ENCODE measurements around the gene ATXN1. TPM values are rescaled to one million over a fixed set of nuclear protein-coding genes. Genes with fewer than 3 reads are reported as not detected.

ATXN1 gene
- total RNA-seq, 1 experiment from 2014 or later: 25.6 TPM

- intact Hi-C loops (cut with micrococcal nuclease; ENCODE audit: unreplicated experiment): no loop called here
- H3K36me3 ChIP-seq (ENCODE audit: insufficient read depth, low read length, poor library complexity, severe bottlenecking): no peaks in the 10 kb centered on the region
Observed at GRCh38 chr6:16658348-16659034, 102.8 kb downstream of the ATXN1 start.

GRCh38 chr6:16657768-16658167 lies 103.5 kb downstream of the ATXN1 start:
- ChIA-PET CTCF (no interaction called here), POLR2A (ENCODE audit: low non-redundant PET) (no interaction called here)
- no peaks in the 10 kb centered on the region for H3K9me3 ChIP-seq (ENCODE audit: low read depth, low read length, poor library complexity, severe bottlenecking)
- no peak overlapping the region for H3K4me3 ChIP-seq (ENCODE audit: low read depth, low read length, poor library complexity, severe bottlenecking)
- H3K36me3 ChIP-seq (ENCODE audit: insufficient read depth, low read length, poor library complexity, severe bottlenecking): no peaks in the 10 kb centered on the region
- BruUV-seq (replicated peaks): no TSS peak
- intact Hi-C loops (cut with micrococcal nuclease; ENCODE audit: unreplicated experiment): no loop called here
- no peaks in the 10 kb centered on the region for H3K4me1 ChIP-seq (ENCODE audit: insufficient read depth, low read length, poor library complexity, severe bottlenecking)
- H3K27me3 ChIP-seq (replicated peaks; ENCODE audit: insufficient read depth, low read depth, low read length, poor library complexity): no peaks in the 10 kb centered on the region
- no peak for DNase-seq (ENCODE audit: low spot score)
- no peak for TF ChIP-seq CTCF (conservative IDR thresholded peaks at IDR 0.05; ENCODE audit: low read depth, low read length)
- no peak for TF ChIP-seq EZH2 (IDR thresholded peaks at IDR 0.05; ENCODE audit: borderline replicate concordance, low read depth, low read length, poor library complexity, severe bottlenecking)
- no peak overlapping the region for H3K27ac ChIP-seq (ENCODE audit: low read depth, low read length, poor library complexity, severe bottlenecking)

More at GRCh38 chr6:16658348-16659034, 102.8 kb downstream of the ATXN1 start:
- H3K9me3 ChIP-seq (ENCODE audit: low read depth, low read length, poor library complexity, severe bottlenecking): no peaks in the 10 kb centered on the region
- no TSS peak for BruUV-seq (replicated peaks)
- no peak overlapping the region for H3K27ac ChIP-seq (ENCODE audit: low read depth, low read length, poor library complexity, severe bottlenecking)
- POLR2A ChIA-PET (ENCODE audit: low non-redundant PET): no interaction called here
- no peaks in the 10 kb centered on the region for H3K4me1 ChIP-seq (ENCODE audit: insufficient read depth, low read length, poor library complexity, severe bottlenecking)
- H3K4me3 ChIP-seq (ENCODE audit: low read depth, low read length, poor library complexity, severe bottlenecking): no peak overlapping the region
- TF ChIP-seq EZH2 (IDR thresholded peaks at IDR 0.05; ENCODE audit: borderline replicate concordance, low read depth, low read length, poor library complexity, severe bottlenecking) (no peak), CTCF (conservative IDR thresholded peaks at IDR 0.05; ENCODE audit: low read depth, low read length) (no peak)
- H3K27me3 ChIP-seq (replicated peaks; ENCODE audit: insufficient read depth, low read depth, low read length, poor library complexity): no peaks in the 10 kb centered on the region
- CTCF ChIA-PET: no interaction called here
- DNase-seq (ENCODE audit: low spot score): no peak

GRCh38 chr6:16656451-16656850 lies 104.8 kb downstream of the ATXN1 start:
- intact Hi-C loops (cut with micrococcal nuclease; ENCODE audit: unreplicated experiment): no loop called here
- Histone ChIP-seq H3K27me3 (replicated peaks; ENCODE audit: insufficient read depth, low read depth, low read length, poor library complexity) (no peaks in the 10 kb centered on the region), H3K36me3 (ENCODE audit: insufficient read depth, low read length, poor library complexity, severe bottlenecking) (no peaks in the 10 kb centered on the region), H3K9me3 (ENCODE audit: low read depth, low read length, poor library complexity, severe bottlenecking) (no peaks in the 10 kb centered on the region), H3K4me1 (ENCODE audit: insufficient read depth, low read length, poor library complexity, severe bottlenecking) (no peaks in the 10 kb centered on the region), H3K4me3 (ENCODE audit: low read depth, low read length, poor library complexity, severe bottlenecking) (no peak overlapping the region), H3K27ac (ENCODE audit: low read depth, low read length, poor library complexity, severe bottlenecking) (no peak overlapping the region)
- BruUV-seq (replicated peaks): no TSS peak
- CTCF ChIA-PET: no interaction called here
- TF ChIP-seq EZH2 (IDR thresholded peaks at IDR 0.05; ENCODE audit: borderline replicate concordance, low read depth, low read length, poor library complexity, severe bottlenecking) (no peak), CTCF (conservative IDR thresholded peaks at IDR 0.05; ENCODE audit: low read depth, low read length) (no peak)
- no peak for DNase-seq (ENCODE audit: low spot score)
- POLR2A ChIA-PET (ENCODE audit: low non-redundant PET): no interaction called here
